Measurements from ENCODE around the gene PCNT.

PCNT gene

DNA sequence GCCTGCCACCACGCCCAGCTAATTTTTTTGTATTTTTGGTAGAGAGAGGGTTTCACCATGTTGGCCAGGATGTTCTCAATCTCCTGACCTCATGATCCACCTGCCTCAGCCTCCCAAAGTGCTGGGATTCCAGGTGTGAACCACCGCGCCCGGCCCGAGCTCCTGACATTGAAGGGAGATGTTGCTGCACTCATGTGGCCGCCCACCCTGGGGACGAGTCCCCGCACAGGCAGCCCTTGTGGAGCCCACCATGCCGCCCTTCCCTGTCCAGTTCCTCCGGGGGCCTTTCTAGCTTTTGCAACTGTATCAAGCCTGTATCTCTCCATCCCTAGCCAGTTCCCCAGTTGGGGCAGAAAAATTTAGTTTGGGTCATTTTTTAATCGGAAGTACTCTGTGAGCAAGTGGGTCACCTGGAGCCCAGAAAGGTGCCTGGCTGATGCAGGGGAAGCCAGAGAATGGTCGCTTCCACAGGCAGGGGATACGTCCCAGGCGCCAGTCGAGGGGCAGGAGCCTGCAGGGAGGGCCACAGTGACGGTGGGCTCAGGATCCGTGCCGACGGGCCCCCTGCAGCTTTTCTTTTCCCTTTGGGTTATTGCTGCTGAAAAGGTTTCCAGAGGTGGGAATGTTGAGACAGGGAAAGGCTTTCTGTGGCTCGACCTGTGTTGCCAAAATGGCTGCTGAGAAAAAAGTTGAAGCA lies 20.4 kb downstream of the PCNT start:
- DNase-seq: no peak

DNA sequence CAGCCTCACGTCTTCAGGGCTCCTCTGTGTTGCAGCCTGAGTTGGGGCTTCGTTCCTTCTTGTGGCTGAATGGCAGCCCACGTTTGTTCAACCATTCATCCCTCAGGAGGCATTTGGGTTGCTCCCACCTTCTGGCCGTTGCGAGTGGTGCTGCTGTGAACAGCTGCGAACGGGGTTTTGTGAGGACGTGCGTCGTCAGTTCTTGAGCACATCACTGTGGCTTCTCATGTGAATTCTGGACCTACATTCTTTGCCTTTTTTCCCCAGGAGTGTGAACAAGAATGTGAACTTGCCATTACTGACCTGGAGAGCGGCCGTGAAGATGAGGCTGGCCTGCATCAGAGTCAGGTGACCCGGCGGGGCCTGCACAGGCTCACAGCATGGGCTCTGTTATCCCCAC lies 21.9 kb downstream of the PCNT start:
- DNase-seq: no peak

DNA sequence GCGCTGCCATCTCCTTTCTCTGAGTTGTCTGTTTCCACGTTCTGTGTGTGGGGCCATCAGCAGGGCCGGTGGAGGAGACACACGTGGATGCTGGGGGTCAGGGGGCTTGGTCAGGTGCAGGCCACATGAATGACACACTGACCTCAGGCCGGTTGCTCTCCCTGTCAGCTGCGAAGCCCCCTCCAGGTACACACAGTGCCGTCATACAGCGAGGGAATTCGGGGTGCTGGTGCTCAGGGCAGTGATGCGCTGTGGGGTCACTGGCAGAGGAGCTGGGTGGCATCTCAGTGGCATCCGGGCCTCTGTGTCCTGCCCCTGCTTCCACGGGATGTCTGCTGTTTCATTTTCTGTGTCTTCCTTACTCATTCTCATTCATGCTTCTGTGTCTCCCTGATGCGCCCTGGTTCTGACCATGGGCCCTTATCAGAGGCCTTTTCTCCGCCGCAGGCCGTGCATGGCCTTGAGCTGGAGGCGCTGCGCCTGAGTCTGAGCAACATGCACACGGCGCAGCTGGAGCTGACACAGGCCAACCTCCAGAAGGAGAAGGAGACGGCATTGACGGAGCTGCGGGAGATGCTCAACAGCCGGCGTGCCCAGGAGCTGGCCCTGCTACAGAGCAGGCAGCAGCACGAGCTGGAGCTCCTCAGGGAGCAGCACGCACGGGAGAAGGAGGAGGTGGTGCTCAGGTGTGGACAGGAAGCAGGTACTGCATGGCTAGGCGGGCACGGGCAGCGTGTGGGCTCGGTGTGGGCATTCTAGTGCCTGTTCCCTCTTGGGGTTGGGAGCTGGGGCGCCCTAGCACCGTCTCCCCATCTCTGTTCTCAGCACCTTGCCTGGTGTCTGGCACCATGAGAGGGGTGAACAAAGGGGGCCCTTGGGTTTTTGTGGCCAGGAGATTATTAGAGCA lies 22.6 kb downstream of the PCNT start:
- DNase-seq: no peak

DNA sequence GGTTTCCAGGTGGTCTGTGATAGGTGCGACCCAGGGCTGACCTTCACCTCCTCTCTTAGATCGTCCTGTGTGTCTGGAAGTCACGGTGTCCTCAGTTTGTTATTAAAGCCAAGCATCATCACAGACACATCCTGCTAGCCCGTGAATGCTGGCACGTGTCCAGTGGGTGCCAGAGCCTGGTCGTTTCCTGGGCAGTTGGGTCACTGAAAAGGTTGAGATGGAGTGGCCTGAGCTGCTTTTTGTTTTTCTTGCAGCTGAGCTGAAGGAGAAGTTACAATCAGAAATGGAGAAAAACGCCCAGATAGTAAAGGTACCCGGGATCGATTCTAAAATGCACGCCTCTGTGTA lies 23.2 kb downstream of the PCNT start:
- no peak for DNase-seq

DNA sequence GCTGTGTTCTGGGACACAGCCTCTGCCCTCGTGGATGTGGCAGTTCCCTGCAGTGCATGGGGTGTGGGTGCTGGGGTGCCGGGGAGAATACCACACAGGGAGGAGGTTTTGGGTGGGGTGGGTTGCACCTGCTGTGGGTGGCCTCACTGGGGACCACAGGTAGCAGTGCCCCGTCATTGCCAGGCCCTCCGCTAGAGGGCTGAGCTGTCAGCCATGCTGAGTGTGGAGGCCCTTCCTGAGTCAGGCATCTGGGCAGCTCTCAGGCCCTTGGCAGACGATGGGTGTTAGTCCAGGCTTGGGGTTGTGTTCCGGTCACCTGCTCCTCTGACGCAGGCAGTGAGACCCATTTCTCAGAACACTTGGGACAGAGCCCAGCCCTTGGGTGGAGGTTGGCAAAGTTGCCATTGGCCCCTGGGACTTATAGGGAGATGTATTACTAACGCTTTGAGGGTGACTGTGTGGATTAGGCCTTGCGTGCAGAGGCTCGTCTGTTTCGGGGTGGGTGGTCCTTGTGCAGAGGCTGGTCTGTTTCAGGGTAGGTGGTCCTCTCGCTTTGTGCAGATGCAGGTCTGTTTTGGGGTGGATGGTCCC lies 23.9 kb downstream of the PCNT start:
- DNase-seq: no peak

DNA sequence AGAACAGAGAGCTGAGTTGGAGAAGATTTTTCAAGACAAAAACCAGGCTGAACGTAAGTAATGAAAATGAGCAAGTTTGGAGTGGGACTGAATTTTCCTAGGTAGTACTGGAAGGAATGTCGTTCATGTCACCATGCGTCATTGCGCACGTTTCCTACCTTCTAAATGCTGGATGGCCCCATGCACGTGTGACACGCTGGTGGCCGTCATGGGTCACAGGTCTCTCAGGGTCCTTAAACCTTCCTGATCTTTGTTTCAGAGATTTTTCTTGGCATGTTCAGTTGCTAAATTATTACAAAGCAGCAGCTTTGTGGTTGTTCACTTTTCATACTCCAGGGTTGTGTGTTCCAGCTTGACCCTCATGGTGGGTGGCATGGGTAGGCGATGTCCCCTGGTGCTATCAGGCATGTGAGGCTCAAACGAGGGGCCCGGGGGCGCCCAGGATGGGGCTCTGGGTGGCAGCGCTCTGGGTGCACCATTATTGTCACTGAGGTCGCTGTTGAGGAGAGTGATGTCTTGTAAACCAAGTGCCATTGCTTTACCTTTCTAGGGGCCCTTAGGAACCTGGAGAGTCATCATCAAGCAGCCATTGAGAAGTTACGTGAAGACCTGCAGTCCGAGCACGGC lies 25.3 kb downstream of the PCNT start:
- no peak for DNase-seq

DNA sequence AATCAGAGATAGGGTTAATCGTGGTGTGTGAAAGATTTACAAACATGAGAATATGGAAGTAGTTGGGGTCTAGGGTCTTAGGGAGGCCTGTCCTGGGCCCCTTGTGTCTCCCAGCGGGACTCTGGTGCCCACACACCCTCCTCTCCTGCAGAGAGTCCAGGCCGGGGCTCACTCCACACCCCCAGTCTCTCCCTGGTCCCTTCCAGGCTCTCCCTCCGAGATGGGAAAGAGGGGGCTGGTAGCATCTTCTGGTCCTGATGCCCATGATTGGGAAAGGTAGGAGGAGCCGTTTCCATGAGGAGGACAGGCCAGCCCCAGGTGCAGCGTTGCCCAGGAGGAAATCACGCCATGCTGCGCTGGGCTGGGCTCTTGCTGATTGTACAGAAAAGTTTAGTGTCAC lies 26.6 kb downstream of the PCNT start:
- DNase-seq: no peak

DNA sequence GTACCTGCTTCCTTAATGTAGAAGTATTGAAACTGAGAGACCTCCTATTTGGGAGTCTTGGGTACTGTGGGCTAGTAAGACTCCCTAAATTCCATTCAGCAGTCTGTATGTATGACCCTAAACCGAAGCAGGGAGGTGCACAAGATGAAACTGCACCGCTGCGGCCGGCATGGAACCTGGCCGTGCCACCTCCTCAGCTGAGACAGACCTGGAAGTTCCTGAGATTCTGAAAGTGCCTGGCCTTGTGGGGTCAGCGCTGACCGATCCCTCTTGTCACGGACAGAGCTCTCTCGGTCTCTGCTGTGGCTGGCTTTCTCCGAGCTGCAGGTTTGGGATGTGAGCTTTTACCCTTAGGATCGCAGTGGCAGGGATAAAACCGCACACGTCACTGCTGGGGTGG lies 27.0 kb downstream of the PCNT start:
- no peak for DNase-seq

DNA sequence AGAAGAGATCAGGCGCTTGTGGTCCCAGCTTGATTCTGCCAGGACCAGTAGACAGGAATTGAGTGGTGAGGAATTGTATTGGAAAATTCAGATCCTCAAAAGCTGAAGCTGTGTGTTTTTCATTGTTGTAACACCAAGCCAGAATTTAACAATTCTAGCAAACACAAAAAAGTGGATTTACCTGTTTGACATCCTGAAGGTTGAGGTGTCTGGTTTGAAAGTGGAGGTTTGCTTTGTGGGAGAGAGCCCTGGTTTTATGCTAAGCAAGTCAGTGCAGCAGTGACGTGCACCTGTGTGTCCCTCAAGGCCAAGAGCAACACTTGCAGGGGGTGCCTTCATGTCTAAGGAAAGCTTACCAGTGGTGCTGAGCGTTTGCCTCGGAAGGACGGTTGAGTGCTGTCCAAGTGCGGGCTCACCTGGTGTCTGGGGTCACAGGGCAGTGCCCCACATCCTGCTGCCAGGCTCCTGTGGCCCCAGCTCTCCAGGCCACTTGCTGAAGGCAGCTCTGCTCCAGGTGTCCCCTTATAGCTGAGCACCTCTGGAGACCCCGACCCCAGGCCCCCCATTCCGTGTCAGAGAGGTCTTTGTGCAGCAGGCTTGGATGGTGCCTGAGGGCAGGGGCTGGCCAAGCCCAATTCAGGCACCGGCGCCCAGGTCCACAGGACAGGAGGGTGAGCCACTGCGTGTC lies 27.7 kb downstream of the PCNT start:
- DNase-seq: no peak

DNA sequence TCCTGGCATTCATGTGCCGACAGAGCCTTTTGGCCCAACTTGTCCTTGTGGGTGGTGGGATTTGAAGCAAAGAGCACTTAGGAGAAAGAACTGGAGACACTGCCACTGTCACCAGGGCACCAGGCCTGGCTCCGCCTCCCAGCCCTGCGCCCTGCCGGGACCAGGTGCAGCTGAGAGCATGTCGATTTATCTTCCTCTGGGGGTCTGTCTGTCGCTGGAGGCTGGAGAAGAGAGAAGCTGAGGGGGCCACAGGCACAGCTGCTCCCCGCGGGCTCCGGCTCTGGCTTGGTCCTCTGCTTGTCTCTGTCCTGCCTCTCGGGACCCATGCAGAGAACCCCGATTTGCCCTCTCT lies 28.2 kb downstream of the PCNT start:
- DNase-seq: no peak

DNA sequence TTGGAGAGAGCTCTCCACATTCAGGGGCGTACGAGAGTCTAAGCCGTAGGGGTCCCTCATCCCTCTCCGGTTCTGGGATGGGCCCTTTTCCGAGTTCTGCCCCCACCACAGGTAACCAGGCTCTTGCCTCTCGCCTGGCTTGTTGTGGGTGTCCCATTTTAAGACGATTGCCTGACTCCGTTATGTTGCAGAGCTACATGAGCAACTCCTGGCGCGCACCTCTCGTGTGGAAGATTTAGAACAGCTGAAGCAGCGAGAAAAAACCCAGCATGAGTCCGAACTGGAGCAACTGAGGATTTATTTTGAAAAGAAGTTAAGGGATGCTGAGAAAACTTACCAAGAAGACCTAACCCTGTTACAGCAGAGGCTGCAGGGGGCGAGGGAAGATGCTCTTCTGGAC lies 29.0 kb downstream of the PCNT start:
- DNase-seq: no peak

DNA sequence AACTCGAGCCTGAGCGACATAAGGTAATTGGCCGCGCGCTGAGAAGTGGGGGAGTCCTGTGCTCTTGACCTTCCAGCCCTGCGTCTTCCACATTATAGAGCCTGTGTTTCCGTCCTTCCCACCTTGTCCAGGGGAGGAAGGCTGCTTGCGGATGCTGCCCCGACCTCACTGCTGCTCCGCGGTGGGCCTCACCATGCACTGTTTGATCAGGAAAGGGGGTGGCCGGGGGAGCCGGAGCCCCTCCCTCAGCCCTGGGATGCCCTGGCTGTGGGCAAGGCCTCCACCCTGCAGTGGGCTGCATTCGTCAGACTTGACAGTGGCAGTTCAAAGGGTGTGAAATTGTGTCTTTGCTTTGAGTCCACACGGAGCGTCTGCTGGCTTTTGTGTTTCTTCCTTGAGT lies 30.1 kb downstream of the PCNT start:
- DNase-seq: no peak

DNA sequence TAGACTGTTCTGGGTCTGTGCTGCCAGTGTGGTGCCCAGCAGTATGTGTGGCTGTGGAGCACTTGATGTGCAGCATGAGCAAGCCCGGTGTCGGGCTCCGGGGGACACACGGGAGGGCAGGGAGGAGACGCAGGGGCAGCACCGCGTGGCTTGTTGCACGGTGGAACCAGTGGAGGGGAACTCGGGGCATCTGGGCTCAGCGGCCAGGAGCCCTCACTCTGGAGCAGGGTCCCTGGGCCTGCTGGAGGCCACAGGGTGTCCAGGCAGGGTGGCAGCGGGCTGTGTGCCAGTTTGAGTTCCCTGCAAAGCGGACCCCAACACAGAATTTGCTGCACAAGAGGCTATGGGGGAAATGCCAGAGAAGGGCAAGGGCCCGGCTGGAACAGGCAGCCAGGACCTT lies 30.6 kb downstream of the PCNT start:
- DNase-seq: no peak

DNA sequence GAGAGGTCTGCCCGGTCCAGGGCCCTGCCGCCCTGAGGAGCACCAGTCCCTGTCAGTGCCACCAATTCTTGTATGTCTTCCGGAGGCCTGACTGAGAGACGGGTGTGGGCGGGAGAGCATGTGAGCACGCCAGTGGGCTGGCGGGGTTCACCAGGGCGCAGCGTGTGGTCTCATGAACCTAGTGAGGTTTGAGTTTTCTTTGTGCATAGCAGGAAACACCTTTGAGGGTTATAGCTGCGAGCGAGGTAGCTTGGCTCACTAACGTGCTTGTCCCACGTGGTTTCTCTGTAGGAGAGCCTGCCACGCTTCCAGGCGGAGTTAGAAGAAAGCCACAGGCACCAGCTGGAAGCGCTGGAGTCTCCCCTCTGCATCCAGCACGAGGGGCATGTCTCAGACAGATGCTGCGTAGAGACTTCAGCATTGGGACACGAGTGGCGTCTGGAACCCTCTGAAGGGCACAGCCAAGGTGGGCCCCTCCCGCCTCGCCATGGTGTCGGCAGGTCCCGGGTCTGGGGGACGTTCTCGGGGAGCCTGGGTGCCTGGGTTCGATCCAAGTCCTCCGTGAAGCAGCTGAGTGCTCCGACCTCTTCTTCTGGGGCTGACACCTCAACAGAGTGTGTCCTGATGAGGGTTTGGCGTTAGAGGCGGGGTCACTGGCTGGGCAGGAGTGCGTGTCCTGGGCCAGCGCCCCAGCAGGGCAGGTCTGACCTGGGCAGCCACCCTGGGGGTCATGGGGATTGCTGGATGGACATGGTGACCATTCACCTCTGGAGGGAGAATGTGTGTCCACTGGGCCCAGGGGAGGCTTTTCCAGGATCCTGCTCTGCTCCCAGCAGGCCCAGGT lies 31.4 kb downstream of the PCNT start:
- no peak for DNase-seq

DNA sequence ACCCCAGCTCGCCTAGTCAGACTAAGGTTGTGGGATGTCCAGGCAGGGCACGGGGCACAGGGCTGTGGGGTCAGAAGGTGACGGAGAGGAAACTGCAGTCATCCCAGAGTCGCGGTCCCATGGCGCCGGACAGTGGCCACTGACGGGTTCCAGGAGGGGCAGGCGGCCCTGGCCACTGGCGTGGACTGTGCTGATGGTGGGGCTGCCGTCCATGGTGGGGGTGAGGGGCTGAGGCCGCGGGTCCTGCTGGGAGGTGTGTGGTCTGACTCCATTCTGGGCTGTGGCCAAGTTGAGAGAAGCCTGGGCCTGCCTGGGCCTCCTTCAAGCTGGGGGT lies 32.0 kb downstream of the PCNT start:
- DNase-seq: no peak

DNA sequence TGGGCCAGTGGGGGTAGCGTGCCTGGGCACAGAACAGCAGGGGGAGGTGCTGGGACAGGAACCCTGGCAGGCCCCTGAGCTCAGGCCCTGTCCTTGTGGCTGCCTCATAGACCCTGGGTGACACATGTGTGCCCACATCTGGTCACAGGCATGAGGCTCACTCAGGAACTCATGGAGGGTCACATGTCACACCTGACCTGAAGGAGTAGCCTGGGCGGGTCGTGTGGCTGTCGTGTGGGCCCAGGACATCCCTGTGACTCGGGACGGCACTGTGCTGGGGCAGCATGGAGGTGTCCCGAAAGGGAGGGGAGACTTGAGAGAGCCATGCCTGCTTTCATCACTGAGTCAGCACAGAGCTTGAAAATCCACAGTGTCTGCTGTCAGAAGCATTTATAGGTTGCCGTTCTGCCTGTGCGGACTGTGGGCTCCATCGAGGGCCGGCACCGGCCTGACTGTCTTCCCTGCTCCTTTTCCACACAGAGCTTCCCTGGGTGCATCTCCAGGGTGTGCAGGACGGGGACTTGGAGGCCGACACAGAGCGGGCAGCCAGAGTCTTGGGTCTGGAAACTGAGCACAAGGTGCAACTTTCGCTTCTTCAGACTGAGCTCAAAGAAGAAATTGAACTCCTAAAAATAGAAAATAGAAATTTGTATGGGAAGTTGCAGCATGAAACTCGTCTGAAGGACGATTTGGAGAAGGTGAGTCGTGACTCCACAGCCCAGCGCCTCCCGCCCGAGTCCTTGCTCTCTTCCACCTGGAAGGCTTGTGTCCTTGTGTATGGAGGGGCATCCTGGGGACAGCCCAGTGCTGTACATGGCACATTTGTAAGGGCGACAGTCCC lies 32.8 kb downstream of the PCNT start:
- no peak for DNase-seq

DNA sequence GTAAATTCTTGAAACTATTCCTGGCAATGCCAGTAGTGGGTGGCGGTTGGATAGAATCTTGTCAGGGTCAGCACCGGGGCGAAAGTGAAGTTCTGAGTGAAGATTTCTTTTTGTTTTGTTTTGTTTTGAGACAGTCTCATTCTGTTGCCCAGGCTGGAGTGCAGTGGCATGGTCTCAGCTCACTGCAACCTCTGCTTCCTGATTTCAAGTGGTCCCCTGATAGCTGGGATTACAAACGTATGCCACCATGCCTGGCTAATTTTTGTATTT lies 33.3 kb downstream of the PCNT start:
- no peak for DNase-seq

DNA sequence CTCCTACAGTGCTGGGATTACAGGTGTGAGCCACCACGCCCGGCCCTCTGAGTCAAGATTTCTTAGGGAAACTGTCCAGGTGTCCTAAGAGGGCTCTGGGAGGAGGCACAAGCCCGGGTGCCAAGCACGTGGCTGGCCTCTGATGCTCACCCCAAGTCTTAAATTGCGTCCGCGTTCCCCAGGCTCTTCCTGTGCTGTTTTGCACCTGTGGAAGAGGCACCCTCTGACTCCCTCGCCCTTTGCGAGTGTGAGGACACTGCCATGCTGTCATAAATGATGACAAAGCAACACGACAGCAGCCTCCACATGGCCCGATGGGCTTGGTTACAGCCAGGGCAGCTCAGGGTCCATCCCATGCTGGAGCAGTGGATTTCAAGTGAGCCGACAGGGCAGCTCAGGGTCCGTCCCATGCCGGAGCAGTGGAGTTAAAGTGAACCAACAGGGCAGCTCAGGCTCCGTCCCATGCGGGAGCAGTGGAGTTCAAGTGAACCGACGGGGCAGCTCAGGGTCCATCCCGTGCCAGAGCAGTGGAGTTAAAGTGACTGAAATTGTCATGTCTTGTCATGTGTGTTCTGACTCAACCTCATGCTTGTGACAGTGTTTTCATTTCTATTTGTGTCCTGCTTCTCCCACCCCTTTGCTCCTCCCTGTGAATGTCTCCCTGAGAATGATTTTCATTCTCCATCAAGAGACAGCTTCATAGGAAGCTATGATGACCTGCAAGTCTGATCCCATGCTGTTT lies 33.9 kb downstream of the PCNT start:
- no peak for DNase-seq

DNA sequence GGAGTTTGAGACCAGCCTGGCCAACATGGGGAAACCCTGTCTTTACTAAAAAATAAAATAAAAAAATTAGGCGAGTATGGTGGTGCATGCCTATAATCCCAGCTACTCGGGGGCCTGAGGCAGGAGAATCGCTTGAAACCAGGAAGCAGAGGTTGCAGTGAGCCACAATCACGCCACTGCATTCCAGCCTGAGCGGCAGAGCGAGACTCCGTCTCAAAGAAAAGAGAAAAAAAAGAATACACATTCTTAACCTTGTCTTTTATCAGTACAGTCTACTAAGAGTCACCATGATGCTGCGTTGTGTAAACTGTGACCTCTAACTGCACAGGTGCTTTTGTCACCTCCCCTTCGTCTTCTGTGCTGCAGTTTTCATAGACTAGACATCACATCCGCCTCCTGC lies 37.2 kb downstream of the PCNT start:
- no peak for DNase-seq

DNA sequence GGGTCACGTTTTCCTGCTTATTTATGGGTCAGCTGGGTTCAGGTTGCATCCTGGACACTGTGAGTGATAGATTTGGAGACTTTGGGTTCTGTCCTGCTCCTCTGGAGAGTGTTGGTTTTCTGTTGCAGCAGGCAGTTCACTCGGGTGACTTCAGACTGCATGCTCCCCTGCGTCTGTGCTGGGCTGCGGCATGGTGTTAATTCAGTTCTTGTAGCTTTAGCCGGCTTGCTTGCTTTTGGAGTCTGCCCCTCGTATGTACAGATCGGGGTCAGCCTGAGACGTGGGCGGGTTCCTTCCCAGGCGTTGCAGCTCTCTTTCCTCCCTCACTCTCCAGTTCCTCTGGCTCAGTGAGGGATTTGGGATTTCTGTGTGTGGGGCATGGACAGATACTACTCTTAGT lies 38.0 kb downstream of the PCNT start:
- no peak for DNase-seq

DNA sequence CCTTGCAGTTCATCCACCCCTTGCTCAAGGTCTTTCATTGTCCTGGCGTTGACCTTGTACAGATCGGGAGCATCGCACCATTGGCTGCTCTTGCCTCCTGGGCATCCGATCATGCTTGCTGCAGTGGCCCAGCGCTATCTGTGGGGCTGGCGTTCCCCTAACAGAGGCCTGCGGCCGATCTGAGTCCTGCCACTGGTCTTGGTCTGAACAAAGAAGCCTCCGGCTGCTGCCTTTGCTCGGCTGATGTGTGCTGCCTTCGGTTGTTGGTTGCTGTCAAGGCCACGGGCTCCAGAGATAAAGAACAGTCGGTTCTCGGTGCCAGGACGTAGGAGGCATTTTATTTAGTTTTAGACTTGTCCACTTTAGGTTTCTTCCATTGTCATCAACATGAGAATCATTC lies 39.0 kb downstream of the PCNT start:
- no peak for DNase-seq

Measured in DMS 273 treated with DMSO at 0.1 percent for 48 hours (cell line).